Type B pancreatic cell (in vitro differentiated cells): ENCODE data around the gene TBPL1. TPM values are rescaled to one million over a fixed set of nuclear protein-coding genes. Genes with fewer than 3 reads are reported as not detected.

Experiments
- DNase-seq: peaks from one replicate; pipeline ENCODE4 v3.0.0; 2021; ENCODE audit warnings: mixed read lengths; ENCODE audit not compliant: unreplicated experiment; ENCODE audit errors: extremely low spot score
- H3K27ac Mint-ChIP-seq: 2 replicates; pipeline ENCODE4 v1.8.0; 2021; ENCODE audit warnings: mild to moderate bottlenecking, mixed read lengths
- H3K27me3 Mint-ChIP-seq: 2 replicates; pipeline ENCODE4 v1.8.0; 2021; ENCODE audit warnings: mixed read lengths
- H3K36me3 Mint-ChIP-seq: 2 replicates; pipeline ENCODE4 v1.8.0; 2021; ENCODE audit warnings: mixed read lengths
- H3K4me1 Mint-ChIP-seq: one replicate; pipeline ENCODE4 v1.8.0; 2021; ENCODE audit warnings: mixed read lengths; ENCODE audit not compliant: unreplicated experiment
- H3K4me3 Mint-ChIP-seq: 2 replicates; pipeline ENCODE4 v1.8.0; 2021; ENCODE audit warnings: mild to moderate bottlenecking, mixed read lengths
- H3K9me3 Mint-ChIP-seq: 2 replicates; pipeline ENCODE4 v1.8.0; 2021; ENCODE audit warnings: mixed read lengths
- CTCF ChIP-seq: fragments of 200-600 bp; sonication (generic); conservative IDR thresholded peaks from 2 replicates; pipeline ENCODE4 v1.5.0; 2021; ENCODE audit warnings: antibody characterized with exemption, mild to moderate bottlenecking
- total RNA-seq: library from RNA; stranded (reverse); gene quantifications from 2 replicates; pipeline ENCODE4 v1.2.1, GENCODE V29; 2021; ENCODE audit warnings: low replicate concordance

Gene TBPL1
- total RNA-seq, 1 donor from 2014 or later = 35.5 TPM

GRCh38 chr6:133937909-133938308 lies 15.1 kb upstream of the TBPL1 start:
- Mint-ChIP-seq H3K27ac (no peak overlapping the region), H3K36me3 (no peaks in the 10 kb centered on the region), H3K9me3 (no peaks in the 10 kb centered on the region), H3K4me1 (no peaks in the 10 kb centered on the region), H3K4me3 (no peak overlapping the region), H3K27me3 (no peaks in the 10 kb centered on the region)
- DNase-seq = no peak
- TF ChIP-seq CTCF = no peak

GRCh38 chr6:133938533-133938932 lies 14.5 kb upstream of the TBPL1 start:
- no peak overlapping the region for H3K4me3 Mint-ChIP-seq
- TF ChIP-seq CTCF = no peak
- no peak overlapping the region for H3K27ac Mint-ChIP-seq
- H3K4me1 Mint-ChIP-seq = no peaks in the 10 kb centered on the region
- H3K36me3 Mint-ChIP-seq = no peaks in the 10 kb centered on the region
- no peaks in the 10 kb centered on the region for H3K9me3 Mint-ChIP-seq
- DNase-seq = no peak
- H3K27me3 Mint-ChIP-seq = no peaks in the 10 kb centered on the region

- H3K4me3 Mint-ChIP-seq = no peak overlapping the region
- no peaks in the 10 kb centered on the region for H3K4me1 Mint-ChIP-seq
- H3K36me3 Mint-ChIP-seq = no peaks in the 10 kb centered on the region
- TF ChIP-seq CTCF = no peak
- no peaks in the 10 kb centered on the region for H3K9me3 Mint-ChIP-seq
- H3K27ac Mint-ChIP-seq = no peak overlapping the region
- DNase-seq = no peak
- H3K27me3 Mint-ChIP-seq = no peaks in the 10 kb centered on the region
Observed at GRCh38 chr6:133939778-133940667, 13.0 kb upstream of the TBPL1 start.

GRCh38 chr6:133945158-133945557 lies 7.9 kb upstream of the TBPL1 start:
- TF ChIP-seq CTCF = no peak

GRCh38 chr6:133947302-133947900 lies 5.6 kb upstream of the TBPL1 start:
- H3K36me3 Mint-ChIP-seq = no peaks in the 10 kb centered on the region
- no peak overlapping the region for H3K27ac Mint-ChIP-seq
- H3K4me1 Mint-ChIP-seq = peaks cover 9% of the 10 kb centered on the region
- no peak for DNase-seq
- peaks cover 24% of the 10 kb centered on the region for H3K27me3 Mint-ChIP-seq
- TF ChIP-seq CTCF = no peak
- H3K4me3 Mint-ChIP-seq = no peak overlapping the region
- no peaks in the 10 kb centered on the region for H3K9me3 Mint-ChIP-seq

More at GRCh38 chr6:133945158-133945557, 7.9 kb upstream of the TBPL1 start:
- Mint-ChIP-seq H3K9me3 (no peaks in the 10 kb centered on the region), H3K36me3 (no peaks in the 10 kb centered on the region), H3K4me3 (no peak overlapping the region), H3K4me1 (no peaks in the 10 kb centered on the region), H3K27ac (no peak overlapping the region), H3K27me3 (peaks cover 24% of the 10 kb centered on the region)
- no peak for DNase-seq
